Gastrocnemius medialis (tissue), 4 donors: ENCODE measurements around the gene WDR35. TPM values are rescaled to one million over a fixed set of nuclear protein-coding genes. Genes with fewer than 3 reads are reported as not detected.

Experiments
- ATAC-seq, 2 donors: fragments of 150-250 bp; one replicate each; pipeline ENCODE4 v1.9.1; 2016
- DNase-seq, 2 donors: peaks; one replicate each; pipeline ENCODE4 v3.0.0-alpha.2; 2019
- H3K27ac ChIP-seq, 4 donors: fragments of 200-600 bp; sonication (generic); 1 replicate in 1 of 4; 2 replicates in 3 of 4; pipeline ENCODE4 v1.5.1; 2016 to 2018; ENCODE audit warnings: mild to moderate bottlenecking in 2 of 4, moderate library complexity in 1 of 4
- H3K27me3 ChIP-seq, 3 donors: fragments of 200-600 bp; sonication (generic) in 2 of 3; 1 replicate in 1 of 3; 2 replicates in 2 of 3; pipeline versions ENCODE4 v1.5.1 to v1.6.0; 2016 to 2019; ENCODE audit warnings: mild to moderate bottlenecking in 1 of 3, moderate library complexity in 1 of 3
- H3K36me3 ChIP-seq, 2 donors: fragments of 200-600 bp; sonication (generic) in 1 of 2; one replicate each; pipeline ENCODE4 v1.5.1; 2017 to 2018
- H3K4me1 ChIP-seq, 2 donors: fragments of 200-600 bp; sonication (generic) in 1 of 2; one replicate each; pipeline ENCODE4 v1.5.1; 2016 to 2017; ENCODE audit warnings: mild to moderate bottlenecking in 2 of 2
- H3K4me3 ChIP-seq, 4 donors: fragments of 200-600 bp; sonication (generic) in 3 of 4; 1 replicate in 1 of 4; 2 replicates in 3 of 4; pipeline ENCODE4 v1.5.1; 2016 to 2019; ENCODE audit warnings: mild to moderate bottlenecking in 2 of 4
- H3K9me3 ChIP-seq, 3 donors: fragments of 200-600 bp; sonication (generic) in 2 of 3; 1 replicate in 1 of 3; 2 replicates in 2 of 3; pipeline ENCODE4 v1.5.1; 2016 to 2019
- CTCF ChIP-seq, 5 experiments: fragments of 450-650 bp in 3 of 5; fragments of 200-600 bp in 2 of 5; sonication (generic) in 2 of 5; IDR thresholded peaks in 4 of 5; conservative IDR thresholded peaks in 1 of 5; 1 replicate in 4 of 5; 2 replicates in 1 of 5; pipeline ENCODE4 v1.5.1; 2016 to 2019; ENCODE audit warnings: antibody characterized with exemption in 5 of 5, mild to moderate bottlenecking in 3 of 5, moderate library complexity in 3 of 5
- POLR2A ChIP-seq, 2 donors: fragments of 450-650 bp; IDR thresholded peaks; one replicate each; pipeline ENCODE4 v1.6.1; 2017; ENCODE audit warnings: antibody characterized with exemption in 2 of 2, mild to moderate bottlenecking in 2 of 2, moderate library complexity in 2 of 2
- in situ Hi-C, 4 donors: fragments of 200-750 bp; cut with MboI; loops; one replicate each; pipeline versions ENCODE4 v1.15.0 to v1.8.0; 2017; ENCODE audit warnings: low sequenced_read_pairs in 4 of 4
- intact Hi-C: fragments of 100-400 bp; cut with DNase I; formaldehyde crosslinking; loops from one replicate; pipeline ENCODE4 v1.15.1; 2023; ENCODE audit warnings: low total_unique reads
- total RNA-seq, 4 donors: library from RNA; depleted of rRNA; stranded (reverse); fragments of >200 nt; gene quantifications; one replicate each; pipeline versions ENCODE4 v1.1.0 to v1.2.3, GENCODE V29; 2016

WDR35 gene
- total RNA-seq, 4 donors from 2014 or later = 3.3 to 4.5 (median 3.7) TPM

- intact Hi-C loops (no loop called here), in situ Hi-C loops (no loop called here)
- H3K27ac ChIP-seq = no peak overlapping the region
- no peaks in the 10 kb centered on the region for H3K9me3 ChIP-seq
- no peaks in the 10 kb centered on the region for H3K27me3 ChIP-seq
- TF ChIP-seq CTCF (IDR thresholded peaks at IDR 0.05 in 4 of 5, conservative IDR thresholded peaks at IDR 0.05 in 1 of 5) (no peak), POLR2A (IDR thresholded peaks at IDR 0.05) (no peak)
- DNase-seq (no peak), ATAC-seq (no peak)
- H3K36me3 ChIP-seq = no peaks in the 10 kb centered on the region
- no peaks in the 10 kb centered on the region for H3K4me1 ChIP-seq
- H3K4me3 ChIP-seq = no peak overlapping the region
Measured at GRCh38 chr2:19944205-19944845, 45.6 kb downstream of the WDR35 start.

DNA sequence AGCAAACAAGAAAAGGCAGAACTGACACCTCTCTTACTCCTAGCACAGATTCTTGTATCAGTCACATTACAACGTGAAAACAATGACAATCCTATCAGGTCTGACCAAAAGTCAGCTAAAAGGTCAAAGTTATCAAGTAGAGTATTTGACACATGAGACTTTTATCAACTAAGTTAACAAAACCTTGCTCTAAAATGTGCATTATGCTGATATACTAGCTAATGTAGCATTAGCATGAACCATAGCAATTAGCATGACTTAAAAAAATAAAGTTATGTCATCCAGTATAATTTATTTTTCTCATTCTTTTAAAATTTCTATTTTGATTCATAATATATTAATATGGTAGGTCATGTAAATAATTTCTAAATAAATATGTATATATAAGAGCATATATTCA is 46.7 kb downstream of the WDR35 start:
- Histone ChIP-seq H3K36me3 (no peaks in the 10 kb centered on the region), H3K27me3 (no peaks in the 10 kb centered on the region), H3K9me3 (no peaks in the 10 kb centered on the region), H3K4me1 (no peaks in the 10 kb centered on the region), H3K27ac (no peak overlapping the region), H3K4me3 (no peak overlapping the region)
- intact Hi-C loops = no loop called here
- ATAC-seq (no peak), DNase-seq (no peak)
- TF ChIP-seq CTCF (IDR thresholded peaks at IDR 0.05 in 4 of 5, conservative IDR thresholded peaks at IDR 0.05 in 1 of 5) (no peak), POLR2A (IDR thresholded peaks at IDR 0.05) (no peak)
- in situ Hi-C loops = no loop called here

DNA sequence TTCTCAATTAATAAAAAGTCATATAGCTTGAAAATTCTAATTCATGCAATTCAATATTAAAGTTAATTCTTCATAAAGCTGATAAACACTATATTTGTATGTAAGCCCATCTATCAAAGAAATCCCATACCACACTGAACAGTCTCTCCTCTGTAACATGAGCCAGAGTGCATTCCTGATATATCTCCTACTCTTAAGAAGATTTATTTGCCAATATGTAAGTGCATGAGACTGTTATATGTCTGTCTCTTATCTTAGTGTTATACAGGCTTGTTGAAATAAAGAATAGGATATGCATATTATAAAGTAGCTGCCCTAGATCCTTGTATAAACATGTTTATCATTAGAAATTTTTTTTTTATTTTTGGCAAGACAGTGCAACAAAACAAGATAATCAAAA is 47.7 kb downstream of the WDR35 start:
- intact Hi-C loops (no loop called here), in situ Hi-C loops (no loop called here)
- no peaks in the 10 kb centered on the region for H3K27me3 ChIP-seq
- no peak overlapping the region for H3K27ac ChIP-seq
- no peaks in the 10 kb centered on the region for H3K4me1 ChIP-seq
- ATAC-seq (no peak), DNase-seq (no peak)
- H3K4me3 ChIP-seq = no peak overlapping the region
- no peak for TF ChIP-seq POLR2A (IDR thresholded peaks at IDR 0.05)
- TF ChIP-seq CTCF (IDR thresholded peaks at IDR 0.05 in 4 of 5, conservative IDR thresholded peaks at IDR 0.05 in 1 of 5) = no peak
- H3K9me3 ChIP-seq = no peaks in the 10 kb centered on the region
- H3K36me3 ChIP-seq = peaks cover 0 to 9% of the 10 kb centered on the region in 2 donors

- ATAC-seq (no peak), DNase-seq (no peak)
- in situ Hi-C loops (no loop called here), intact Hi-C loops (no loop called here)
- Histone ChIP-seq H3K4me1 (no peaks in the 10 kb centered on the region), H3K9me3 (no peaks in the 10 kb centered on the region), H3K27ac (no peak overlapping the region), H3K27me3 (no peaks in the 10 kb centered on the region), H3K36me3 (peaks cover 0 to 10% of the 10 kb centered on the region in 2 donors), H3K4me3 (no peak overlapping the region)
- no peak for TF ChIP-seq POLR2A (IDR thresholded peaks at IDR 0.05)
- no peak for TF ChIP-seq CTCF (IDR thresholded peaks at IDR 0.05 in 4 of 5, conservative IDR thresholded peaks at IDR 0.05 in 1 of 5)
Measured at GRCh38 chr2:19937004-19937403, 52.9 kb downstream of the WDR35 start.

- intact Hi-C loops = no loop called here
- Histone ChIP-seq H3K4me1 (no peaks in the 10 kb centered on the region), H3K4me3 (no peak overlapping the region), H3K27ac (no peak overlapping the region), H3K9me3 (no peaks in the 10 kb centered on the region), H3K27me3 (no peaks in the 10 kb centered on the region), H3K36me3 (peaks cover 0 to 12% of the 10 kb centered on the region in 2 donors)
- no peak for ATAC-seq
- no peak for TF ChIP-seq POLR2A (IDR thresholded peaks at IDR 0.05)
- no peak for TF ChIP-seq CTCF (IDR thresholded peaks at IDR 0.05 in 4 of 5, conservative IDR thresholded peaks at IDR 0.05 in 1 of 5)
- in situ Hi-C loops = no loop called here
- no peak for DNase-seq
Measured at GRCh38 chr2:19936203-19936602, 53.7 kb downstream of the WDR35 start.
